Uterus (tissue), 4 donors: ENCODE results near the gene NRDE2. TPM values are rescaled to one million over a fixed set of nuclear protein-coding genes. Genes with fewer than 3 reads are reported as not detected.
"Not testable (repeated sequence)": the region's sequence is repeated elsewhere in the genome, so short reads cannot be mapped to it uniquely, and the experiment has no call there.

Source experiments
- DNase-seq, 2 donors: peaks; one replicate each; pipeline ENCODE4 v3.0.0-alpha.2; 2019 to 2020
- H3K27ac ChIP-seq, 2 donors: fragments of 200-600 bp; sonication (generic); 1 replicate in 1 of 2; 2 replicates in 1 of 2; pipeline ENCODE4 v1.5.1; 2016 to 2018
- H3K27me3 ChIP-seq, 2 donors: fragments of 200-600 bp; sonication (generic); one replicate each; pipeline ENCODE4 v1.5.1; 2018 to 2019; ENCODE audit warnings: control low read depth in 1 of 2
- H3K36me3 ChIP-seq, 2 donors: fragments of 200-600 bp; sonication (generic); one replicate each; pipeline ENCODE4 v1.5.1; 2019; ENCODE audit warnings: control low read depth in 1 of 2
- H3K4me1 ChIP-seq, 2 donors: fragments of 200-600 bp; sonication (generic); one replicate each; pipeline ENCODE4 v1.5.1; 2018 to 2019; ENCODE audit warnings: control low read depth in 1 of 2
- H3K4me3 ChIP-seq, 2 donors: fragments of 200-600 bp; sonication (generic); 1 replicate in 1 of 2; 2 replicates in 1 of 2; pipeline ENCODE4 v1.5.1; 2018 to 2019; ENCODE audit warnings: mild to moderate bottlenecking in 1 of 2
- H3K9me3 ChIP-seq, 2 donors: fragments of 200-600 bp; sonication (generic); one replicate each; pipeline ENCODE4 v1.5.1; 2019; ENCODE audit warnings: control low read depth in 1 of 2
- POLR2A ChIP-seq, 2 donors: fragments of 450-650 bp; IDR thresholded peaks; one replicate each; pipeline ENCODE4 v1.6.1; 2016; ENCODE audit warnings: antibody characterized with exemption in 2 of 2, mild to moderate bottlenecking in 1 of 2, moderate library complexity in 1 of 2
- intact Hi-C: fragments of 100-400 bp; cut with DNase I; formaldehyde crosslinking; loops from one replicate; pipeline ENCODE4 v1.15.1; 2023; ENCODE audit warnings: low total_unique reads
- total RNA-seq, 4 donors: library from RNA; depleted of rRNA in 3 of 4; stranded (reverse); fragments of >200 nt in 3 of 4; gene quantifications; one replicate each; pipeline versions ENCODE4 v1.1.0 to v1.2.4, GENCODE V29; 2014 to 2023
- TF ChIP-seq, protein P1 (sequence below), 4 experiments: fragments of 200-600 bp in 2 of 4; fragments of 450-650 bp in 2 of 4; sonication (generic) in 2 of 4; IDR thresholded peaks; one replicate each; pipeline ENCODE4 v1.5.1; 2016 to 2019; ENCODE audit warnings: antibody characterized with exemption in 4 of 4, mild to moderate bottlenecking in 2 of 4, moderate library complexity in 1 of 4
- donor health status: DM: yes; HTN: yes; CAD: no.

Gene NRDE2
- total RNA-seq, 4 donors from 2014 or later: 2.1 to 31.1 (median 27.0) TPM

DNA sequence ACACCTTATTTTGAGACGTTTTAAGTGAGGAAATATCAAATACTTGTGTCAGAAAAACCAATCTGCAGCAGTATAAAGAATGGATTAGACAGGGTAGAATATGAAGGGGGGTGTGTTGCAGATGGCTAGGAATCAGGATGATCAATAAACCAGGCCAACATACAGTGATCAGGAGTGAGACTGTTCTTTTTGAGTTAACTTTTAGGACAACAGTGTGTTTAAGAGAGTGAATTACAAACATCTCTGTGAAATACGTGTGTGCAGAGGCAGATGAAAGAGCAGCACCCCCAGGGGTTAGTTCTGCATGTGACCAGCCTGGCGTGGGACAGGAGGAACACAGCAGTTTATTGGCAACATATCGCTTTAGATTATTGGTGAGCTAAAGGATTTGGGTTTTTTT lies 10.6 kb upstream of the NRDE2 start:
- H3K4me3 ChIP-seq: no peak overlapping the region

DNA sequence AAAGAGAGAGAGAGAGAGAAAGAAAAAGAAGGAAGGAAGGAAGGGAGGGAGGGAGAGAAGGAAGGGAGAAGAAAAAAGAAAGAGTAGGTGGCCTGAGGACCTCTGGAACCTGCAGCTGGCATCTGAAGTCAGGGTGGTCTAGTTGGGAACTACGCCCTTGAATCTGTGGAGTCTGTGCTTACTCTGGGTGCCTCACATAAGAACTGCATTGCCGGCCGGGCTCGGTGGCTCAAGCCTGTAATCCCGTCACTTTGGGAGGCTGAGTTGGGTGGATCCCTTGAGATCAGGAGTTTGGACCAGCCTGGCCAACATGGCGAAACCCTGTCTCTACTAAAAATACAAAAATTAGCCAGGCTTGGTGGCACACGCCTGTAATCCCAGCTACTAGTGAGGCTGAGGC lies 10.0 kb upstream of the NRDE2 start:
- intact Hi-C loops: no loop called here
- Histone ChIP-seq H3K27me3 (no peaks in the 10 kb centered on the region), H3K4me3 (no peak overlapping the region), H3K27ac (no peak overlapping the region), H3K36me3 (no peaks in the 10 kb centered on the region), H3K4me1 (no peaks in the 10 kb centered on the region), H3K9me3 (no peaks in the 10 kb centered on the region)
- no peak for TF ChIP-seq POLR2A (IDR thresholded peaks at IDR 0.05)
- TF ChIP-seq, protein P1, sequence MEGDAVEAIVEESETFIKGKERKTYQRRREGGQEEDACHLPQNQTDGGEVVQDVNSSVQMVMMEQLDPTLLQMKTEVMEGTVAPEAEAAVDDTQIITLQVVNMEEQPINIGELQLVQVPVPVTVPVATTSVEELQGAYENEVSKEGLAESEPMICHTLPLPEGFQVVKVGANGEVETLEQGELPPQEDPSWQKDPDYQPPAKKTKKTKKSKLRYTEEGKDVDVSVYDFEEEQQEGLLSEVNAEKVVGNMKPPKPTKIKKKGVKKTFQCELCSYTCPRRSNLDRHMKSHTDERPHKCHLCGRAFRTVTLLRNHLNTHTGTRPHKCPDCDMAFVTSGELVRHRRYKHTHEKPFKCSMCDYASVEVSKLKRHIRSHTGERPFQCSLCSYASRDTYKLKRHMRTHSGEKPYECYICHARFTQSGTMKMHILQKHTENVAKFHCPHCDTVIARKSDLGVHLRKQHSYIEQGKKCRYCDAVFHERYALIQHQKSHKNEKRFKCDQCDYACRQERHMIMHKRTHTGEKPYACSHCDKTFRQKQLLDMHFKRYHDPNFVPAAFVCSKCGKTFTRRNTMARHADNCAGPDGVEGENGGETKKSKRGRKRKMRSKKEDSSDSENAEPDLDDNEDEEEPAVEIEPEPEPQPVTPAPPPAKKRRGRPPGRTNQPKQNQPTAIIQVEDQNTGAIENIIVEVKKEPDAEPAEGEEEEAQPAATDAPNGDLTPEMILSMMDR (IDR thresholded peaks at IDR 0.05): no peak
- no peak for DNase-seq

More for the DNA sequence above, 10.6 kb upstream of the NRDE2 start:
- H3K27ac ChIP-seq: no peak overlapping the region
- no peak for DNase-seq
- H3K9me3 ChIP-seq: no peaks in the 10 kb centered on the region
- intact Hi-C loops: no loop called here
- H3K36me3 ChIP-seq: no peaks in the 10 kb centered on the region
- no peaks in the 10 kb centered on the region for H3K27me3 ChIP-seq
- TF ChIP-seq, protein P1 (IDR thresholded peaks at IDR 0.05): no peak
- no peak for TF ChIP-seq POLR2A (IDR thresholded peaks at IDR 0.05)
- no peaks in the 10 kb centered on the region for H3K4me1 ChIP-seq

DNA sequence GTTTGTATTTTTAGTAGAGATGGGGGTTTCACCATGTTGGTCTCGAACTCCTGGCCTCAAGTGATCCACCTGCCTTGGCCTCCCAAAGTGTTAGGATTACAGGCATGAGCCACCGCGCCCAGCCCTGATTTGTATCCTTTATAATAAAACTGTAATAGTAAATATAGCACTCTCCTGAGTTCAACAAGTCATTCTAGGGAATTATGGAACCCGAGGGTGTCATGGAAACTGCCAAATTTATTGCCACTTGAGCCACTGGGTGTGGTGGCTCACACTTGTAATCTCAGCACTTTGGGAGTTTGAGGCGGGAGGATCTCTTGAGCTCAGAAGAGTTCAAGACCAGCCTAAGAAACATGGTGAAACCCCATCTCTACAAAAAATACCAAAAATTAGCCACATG lies 9.5 kb upstream of the NRDE2 start:
- H3K27ac ChIP-seq, H3K4me3 ChIP-seq, DNase-seq, H3K27me3 ChIP-seq, H3K36me3 ChIP-seq, H3K4me1 ChIP-seq, intact Hi-C loops, H3K9me3 ChIP-seq: not testable (repeated sequence)

DNA sequence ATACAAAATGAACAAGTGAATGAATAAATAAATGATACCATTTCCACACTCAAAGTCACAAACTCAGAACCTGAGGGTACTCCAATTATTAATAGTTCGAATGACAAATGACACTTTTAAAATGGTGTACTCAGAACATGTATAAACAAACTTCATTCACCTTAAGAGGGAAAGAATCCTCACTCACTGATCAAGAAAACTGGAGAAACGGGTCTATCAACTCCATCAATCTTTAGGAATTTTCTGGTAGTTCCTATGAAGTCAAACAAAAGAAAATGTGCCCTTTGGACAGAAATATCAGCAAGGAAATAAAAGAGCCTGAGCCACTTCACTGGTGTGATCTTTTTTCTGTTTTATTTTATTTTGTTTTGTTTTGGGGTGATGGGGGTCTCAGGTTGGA lies 5.2 kb upstream of the NRDE2 start:
- no peaks in the 10 kb centered on the region for H3K27me3 ChIP-seq
- H3K4me1 ChIP-seq: no peaks in the 10 kb centered on the region
- H3K36me3 ChIP-seq: no peaks in the 10 kb centered on the region
- no peak for DNase-seq
- no peak overlapping the region for H3K4me3 ChIP-seq
- TF ChIP-seq, protein P1 (IDR thresholded peaks at IDR 0.05): no peak
- no peak for TF ChIP-seq POLR2A (IDR thresholded peaks at IDR 0.05)
- H3K9me3 ChIP-seq: no peaks in the 10 kb centered on the region
- intact Hi-C loops: no loop called here
- H3K27ac ChIP-seq: no peak overlapping the region

DNA sequence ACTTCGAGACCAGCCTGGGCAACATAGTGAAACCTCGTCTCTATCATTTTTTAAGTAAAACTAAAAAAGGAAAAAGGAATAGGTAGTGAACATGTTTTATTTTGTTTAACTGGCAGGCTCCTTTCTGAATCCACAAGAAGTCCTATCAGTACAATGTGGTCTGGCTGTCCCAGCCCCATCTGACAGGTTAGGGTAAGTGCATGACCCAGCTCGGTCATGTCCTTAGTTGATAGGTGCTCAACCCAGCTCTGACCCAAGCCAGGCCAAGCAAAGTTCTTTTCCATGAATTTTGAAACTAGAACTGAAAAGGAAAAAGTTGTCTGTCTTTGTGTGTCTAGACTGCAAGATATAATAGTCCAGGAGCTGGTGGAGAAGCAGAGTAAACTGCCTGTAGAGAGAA lies 4.7 kb upstream of the NRDE2 start:
- no peak overlapping the region for H3K4me3 ChIP-seq
- intact Hi-C loops: no loop called here
- no peaks in the 10 kb centered on the region for H3K27me3 ChIP-seq
- no peaks in the 10 kb centered on the region for H3K9me3 ChIP-seq
- no peak for DNase-seq
- no peaks in the 10 kb centered on the region for H3K4me1 ChIP-seq
- TF ChIP-seq, protein P1 (IDR thresholded peaks at IDR 0.05): no peak
- no peak for TF ChIP-seq POLR2A (IDR thresholded peaks at IDR 0.05)
- no peak overlapping the region for H3K27ac ChIP-seq
- no peaks in the 10 kb centered on the region for H3K36me3 ChIP-seq

DNA sequence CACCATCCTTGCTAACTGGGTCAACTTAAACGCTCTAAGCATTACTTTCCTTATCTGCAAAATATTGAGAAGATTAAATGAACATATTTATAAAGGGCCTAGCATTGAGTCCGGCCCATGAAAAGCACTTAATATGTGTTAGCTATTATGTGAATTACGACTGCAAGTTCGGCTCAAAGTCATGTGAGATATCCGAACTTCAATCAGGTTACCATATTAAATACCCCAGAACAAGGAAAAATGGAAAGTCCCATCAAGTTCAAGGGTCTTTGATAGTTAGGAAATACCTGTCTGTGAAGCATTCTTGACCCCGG lies 487 bp upstream of the NRDE2 start:
- no peaks in the 10 kb centered on the region for H3K4me1 ChIP-seq
- intact Hi-C loops: no loop called here

More for the DNA sequence above, 487 bp upstream of the NRDE2 start:
- H3K4me3 ChIP-seq: peak overlapping the region; percentile 76 to 92
- no peaks in the 10 kb centered on the region for H3K36me3 ChIP-seq
- peak overlapping the region; percentile 89 for H3K27ac ChIP-seq
- no peaks in the 10 kb centered on the region for H3K27me3 ChIP-seq
- no peak for DNase-seq
- H3K9me3 ChIP-seq: no peaks in the 10 kb centered on the region
- TF ChIP-seq, protein P1 (IDR thresholded peaks at IDR 0.05): no peak
- TF ChIP-seq POLR2A (IDR thresholded peaks at IDR 0.05): no peak
